Hepatocyte (in vitro differentiated cells): ENCODE data around the gene TXNDC17. TPM values are rescaled to one million over a fixed set of nuclear protein-coding genes. Genes with fewer than 3 reads are reported as not detected.

Experiments
- DNase-seq: peaks from one replicate; pipeline ENCODE4 v3.0.0-alpha.2; 2016; ENCODE audit warnings: low spot score
- H2AFZ ChIP-seq: fragments of 200-600 bp; sonication (generic); 2 replicates; pipeline ENCODE4 v1.6.0; 2016; ENCODE audit warnings: antibody characterized with exemption, mild to moderate bottlenecking
- H3K27ac ChIP-seq: fragments of 200-600 bp; sonication (generic); 2 replicates; pipeline ENCODE4 v1.5.1; 2016; ENCODE audit warnings: mild to moderate bottlenecking
- H3K27me3 ChIP-seq: fragments of 200-600 bp; sonication (generic); 2 replicates; pipeline ENCODE4 v1.6.1; 2016
- H3K36me3 ChIP-seq: fragments of 200-600 bp; sonication (generic); replicated peaks from 2 replicates; pipeline ENCODE4 v1.5.1; 2016; ENCODE audit warnings: low read depth; ENCODE audit not compliant: insufficient read depth
- H3K4me1 ChIP-seq: fragments of 200-600 bp; sonication (generic); 2 replicates; pipeline ENCODE4 v1.5.1; 2016; ENCODE audit warnings: mild to moderate bottlenecking, moderate library complexity; ENCODE audit not compliant: insufficient read depth
- H3K4me2 ChIP-seq: fragments of 200-600 bp; sonication (generic); 2 replicates; pipeline ENCODE4 v1.6.0; 2016
- H3K4me3 ChIP-seq: fragments of 200-600 bp; sonication (generic); 2 replicates; pipeline ENCODE4 v1.5.1; 2016; ENCODE audit warnings: mild to moderate bottlenecking
- H3K79me2 ChIP-seq: fragments of 200-600 bp; sonication (generic); 2 replicates; pipeline ENCODE4 v1.6.0; 2017; ENCODE audit warnings: mild to moderate bottlenecking
- H3K9me2 ChIP-seq: fragments of 200-600 bp; sonication (generic); replicated peaks from 2 replicates; pipeline ENCODE4 v1.6.0; 2017; ENCODE audit warnings: mild to moderate bottlenecking; ENCODE audit not compliant: insufficient read depth
- H3K9me3 ChIP-seq: fragments of 200-600 bp; sonication (generic); 2 replicates; pipeline ENCODE4 v1.5.1; 2016; ENCODE audit warnings: low read depth, mild to moderate bottlenecking
- H4K20me1 ChIP-seq: fragments of 200-600 bp; sonication (generic); 2 replicates; pipeline ENCODE4 v1.6.0; 2016; ENCODE audit warnings: mild to moderate bottlenecking; ENCODE audit not compliant: insufficient read depth, poor library complexity, severe bottlenecking
- EZH2 ChIP-seq: fragments of 200-600 bp; sonication (generic); IDR thresholded peaks from 2 replicates; pipeline ENCODE4 v1.6.1; 2016; ENCODE audit warnings: antibody characterized with exemption, mild to moderate bottlenecking, borderline replicate concordance
- EZH2phosphoT487 ChIP-seq: fragments of 200-600 bp; sonication (generic); IDR thresholded peaks from one replicate; pipeline ENCODE4 v1.6.1; 2018; ENCODE audit warnings: antibody characterized with exemption, mild to moderate bottlenecking, low read depth, moderate library complexity; ENCODE audit not compliant: unreplicated experiment, severe bottlenecking
- WGBS: methylation state at CpG from one replicate; pipeline ENCODE4 v1.1.6; 2016; ENCODE audit warnings: low lambda C conversion rate; ENCODE audit errors: missing lambda C conversion rate; 5-methylcytosine and 5-hydroxymethylcytosine counted together
- polyA plus RNA-seq: library from polyadenylated mRNA; unstranded; fragments of >200 nt; fragmentation: Nextera tagmentation; extraction: Ambion mirVana; gene quantifications from 2 replicates; pipeline ENCODE4 v1.2.1, GENCODE V29; 2016
- total RNA-seq: library from RNA; depleted of rRNA; stranded (reverse); fragments of >200 nt; gene quantifications from 2 replicates; pipeline ENCODE4 v1.2.3, GENCODE V29; 2014
- TF ChIP-seq, protein P1 (sequence below): fragments of 200-600 bp; sonication (generic); IDR thresholded peaks from 2 replicates; pipeline ENCODE4 v1.5.1; 2016; ENCODE audit warnings: antibody characterized with exemption, mild to moderate bottlenecking; ENCODE audit not compliant: poor library complexity

The TXNDC17 gene
- total and polyA plus RNA-seq, 2 experiments from 2014 or later: 106 to 406 TPM

- Histone ChIP-seq H3K27me3 (no peaks in the 10 kb centered on the region), H3K36me3 (no peaks in the 10 kb centered on the region), H2AFZ (no peak overlapping the region), H3K79me2 (no peaks in the 10 kb centered on the region), H4K20me1 (no peaks in the 10 kb centered on the region), H3K27ac (no peak overlapping the region), H3K9me2 (no peaks in the 10 kb centered on the region), H3K4me3 (no peak overlapping the region), H3K4me2 (no peak overlapping the region), H3K9me3 (no peaks in the 10 kb centered on the region), H3K4me1 (no peaks in the 10 kb centered on the region)
- TF ChIP-seq EZH2 (no peak), EZH2phosphoT487 (no peak)
- TF ChIP-seq, protein P1, sequence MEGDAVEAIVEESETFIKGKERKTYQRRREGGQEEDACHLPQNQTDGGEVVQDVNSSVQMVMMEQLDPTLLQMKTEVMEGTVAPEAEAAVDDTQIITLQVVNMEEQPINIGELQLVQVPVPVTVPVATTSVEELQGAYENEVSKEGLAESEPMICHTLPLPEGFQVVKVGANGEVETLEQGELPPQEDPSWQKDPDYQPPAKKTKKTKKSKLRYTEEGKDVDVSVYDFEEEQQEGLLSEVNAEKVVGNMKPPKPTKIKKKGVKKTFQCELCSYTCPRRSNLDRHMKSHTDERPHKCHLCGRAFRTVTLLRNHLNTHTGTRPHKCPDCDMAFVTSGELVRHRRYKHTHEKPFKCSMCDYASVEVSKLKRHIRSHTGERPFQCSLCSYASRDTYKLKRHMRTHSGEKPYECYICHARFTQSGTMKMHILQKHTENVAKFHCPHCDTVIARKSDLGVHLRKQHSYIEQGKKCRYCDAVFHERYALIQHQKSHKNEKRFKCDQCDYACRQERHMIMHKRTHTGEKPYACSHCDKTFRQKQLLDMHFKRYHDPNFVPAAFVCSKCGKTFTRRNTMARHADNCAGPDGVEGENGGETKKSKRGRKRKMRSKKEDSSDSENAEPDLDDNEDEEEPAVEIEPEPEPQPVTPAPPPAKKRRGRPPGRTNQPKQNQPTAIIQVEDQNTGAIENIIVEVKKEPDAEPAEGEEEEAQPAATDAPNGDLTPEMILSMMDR: no peak
- DNase-seq: no peak
Measured at GRCh38 chr17:6599364-6599763, 41.5 kb upstream of the TXNDC17 start.

GRCh38 chr17:6602141-6602540, 38.7 kb upstream of the TXNDC17 start:
- H3K4me3 ChIP-seq: no peak overlapping the region
- no peak for TF ChIP-seq EZH2phosphoT487
- TF ChIP-seq EZH2: no peak
- TF ChIP-seq, protein P1: no peak
- H3K79me2 ChIP-seq: no peaks in the 10 kb centered on the region
- DNase-seq: no peak
- H3K4me1 ChIP-seq: no peaks in the 10 kb centered on the region
- H3K9me2 ChIP-seq: no peaks in the 10 kb centered on the region
- H3K36me3 ChIP-seq: no peaks in the 10 kb centered on the region
- no peaks in the 10 kb centered on the region for H3K9me3 ChIP-seq
- H3K4me2 ChIP-seq: no peak overlapping the region
- H3K27ac ChIP-seq: no peak overlapping the region
- WGBS: 91% methylated on average over 2 of the region's 2 CpGs
- no peak overlapping the region for H2AFZ ChIP-seq
- H4K20me1 ChIP-seq: no peaks in the 10 kb centered on the region
- no peaks in the 10 kb centered on the region for H3K27me3 ChIP-seq

DNA sequence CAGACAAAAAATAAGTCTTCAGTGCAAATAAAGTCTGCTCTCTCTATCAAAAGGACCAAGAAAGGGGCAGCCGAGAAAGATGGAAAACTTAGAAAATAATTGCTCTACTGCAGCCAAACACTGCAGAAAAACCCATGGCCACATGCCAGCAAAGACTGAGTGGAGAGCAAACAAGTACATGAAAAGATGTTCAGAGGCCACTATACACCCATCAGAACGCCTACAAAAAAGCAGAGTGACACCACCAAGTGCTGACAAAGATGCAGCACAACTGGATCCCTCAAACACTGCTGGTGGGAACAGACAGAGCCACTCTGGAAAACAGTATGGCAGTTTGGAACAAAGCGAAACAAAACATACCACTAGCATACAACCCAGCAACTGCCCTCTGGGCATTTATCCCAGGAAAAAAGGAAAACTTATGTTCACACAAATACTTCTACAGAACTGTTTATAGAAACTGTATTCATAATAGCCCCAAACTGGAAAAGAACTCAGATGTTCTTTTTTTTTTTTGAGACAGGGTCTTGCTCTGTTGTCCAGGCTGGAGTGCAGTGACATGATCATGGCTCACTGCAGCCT, 37.0 kb upstream of the TXNDC17 start:
- WGBS: 92% methylated on average over 3 of the region's 3 CpGs

More for the DNA sequence above, 37.0 kb upstream of the TXNDC17 start:
- no peaks in the 10 kb centered on the region for H3K4me1 ChIP-seq
- no peak overlapping the region for H3K27ac ChIP-seq
- H3K4me2 ChIP-seq: no peak overlapping the region
- H3K36me3 ChIP-seq: peaks cover 4% of the 10 kb centered on the region
- H3K9me2 ChIP-seq: no peaks in the 10 kb centered on the region
- TF ChIP-seq EZH2 (no peak), EZH2phosphoT487 (no peak)
- TF ChIP-seq, protein P1: no peak
- no peak overlapping the region for H3K4me3 ChIP-seq
- DNase-seq: peak; percentile 8
- H3K27me3 ChIP-seq: no peaks in the 10 kb centered on the region
- no peaks in the 10 kb centered on the region for H3K9me3 ChIP-seq
- no peak overlapping the region for H2AFZ ChIP-seq
- no peaks in the 10 kb centered on the region for H4K20me1 ChIP-seq
- no peaks in the 10 kb centered on the region for H3K79me2 ChIP-seq
